HG03558 (cell line): ENCODE measurements around the gene NXPH2.

Source experiments
- ATAC-seq: cut with Tn5 transposase; IDR thresholded peaks from one replicate; pipeline ENCODE4 v1.9.1; 2021; ENCODE audit warnings: moderate number of reproducible peaks; ENCODE audit not compliant: unreplicated experiment; ENCODE audit errors: extremely low read depth

NXPH2 gene

DNA sequence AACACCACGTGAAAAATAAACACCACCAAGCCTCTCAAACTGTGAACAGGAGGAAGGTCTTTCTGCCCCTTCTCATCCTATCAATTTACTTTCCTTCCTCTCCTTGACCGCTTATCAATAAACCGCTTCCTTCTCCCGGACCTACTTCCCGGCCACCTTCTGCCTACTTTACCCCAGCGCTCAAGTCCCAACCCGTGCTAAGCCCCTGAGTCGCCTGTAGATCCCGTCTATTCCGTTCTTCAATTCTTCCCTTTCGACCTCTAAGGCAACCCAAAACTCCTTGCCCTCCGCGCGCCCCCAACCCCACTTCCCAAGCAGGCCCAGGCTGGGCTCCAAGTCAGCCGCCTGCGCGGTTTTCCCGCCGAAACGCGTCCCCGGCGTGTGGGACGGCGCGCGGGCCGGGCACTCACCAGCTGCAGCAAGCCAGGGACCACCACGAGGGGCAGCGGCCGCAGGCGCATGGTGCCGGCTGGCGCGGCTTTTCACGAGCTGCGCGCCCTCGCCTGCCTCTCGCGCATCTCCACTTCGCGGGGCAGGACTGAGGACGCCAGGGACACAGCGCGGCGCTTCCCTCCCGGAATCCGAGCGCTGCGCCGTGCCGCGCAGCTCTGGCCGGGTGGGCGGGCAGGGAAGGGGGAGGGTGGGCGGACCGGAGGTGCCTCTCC lies at the start of gene NXPH2:
Gene NXPH2, minus strand, starts transcription at position 610 of the 665 bp plus-strand sequence. Its CDS starts 149 bp downstream, at position 461.
- ATAC-seq: no peak

- no peak for ATAC-seq
Measured at GRCh38 chr2:138829326-138829919, 49.2 kb upstream of the NXPH2 start.

DNA sequence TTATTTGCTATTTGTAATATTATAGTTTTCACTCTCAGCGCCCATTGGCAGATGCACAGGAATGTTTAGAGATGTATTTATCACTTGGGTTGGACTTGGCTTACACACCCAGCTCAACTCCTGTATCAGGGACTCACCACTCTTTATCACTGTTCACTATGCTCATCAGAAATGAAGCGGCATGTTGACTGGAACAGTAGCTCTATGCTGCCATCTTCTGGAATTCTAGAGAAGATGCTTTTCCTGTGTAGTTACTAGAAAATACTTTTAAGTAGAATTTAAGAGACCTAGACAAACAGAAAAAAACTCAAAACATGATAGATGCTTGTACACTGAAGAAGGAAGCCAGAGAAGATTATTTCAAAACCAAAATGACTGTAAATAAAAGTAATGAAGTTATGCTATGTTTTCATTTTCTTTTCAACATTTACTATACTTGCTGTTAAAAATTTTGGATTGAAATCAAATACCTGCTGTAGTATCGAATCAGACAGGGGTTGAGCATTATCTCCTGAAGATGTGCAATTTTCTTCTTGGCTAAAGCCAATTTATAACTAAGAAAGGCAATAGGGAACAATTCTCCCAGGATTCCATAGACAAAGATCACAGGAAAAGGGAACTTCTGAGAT lies 47.4 kb upstream of the NXPH2 start:
- ATAC-seq: no peak

DNA sequence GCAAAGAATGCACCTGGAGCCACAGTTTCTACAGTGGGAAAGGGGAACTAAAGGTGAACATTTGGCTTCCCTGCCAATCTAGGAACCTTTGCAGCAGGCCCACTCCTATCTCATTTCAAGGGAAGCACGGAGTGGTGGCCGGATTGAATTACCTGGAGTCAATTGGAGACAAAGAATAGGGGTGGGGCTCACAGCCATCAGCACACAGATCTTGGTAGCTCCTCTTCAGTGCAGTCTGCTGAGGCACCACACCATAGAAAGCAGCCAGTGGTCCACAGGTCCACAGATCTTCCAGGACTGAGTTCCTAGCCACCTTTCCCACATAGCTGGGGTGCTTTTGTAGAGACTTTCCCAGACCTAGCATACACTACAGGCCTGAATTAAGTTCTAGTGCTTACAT lies 43.5 kb upstream of the NXPH2 start:
- ATAC-seq: no peak

DNA sequence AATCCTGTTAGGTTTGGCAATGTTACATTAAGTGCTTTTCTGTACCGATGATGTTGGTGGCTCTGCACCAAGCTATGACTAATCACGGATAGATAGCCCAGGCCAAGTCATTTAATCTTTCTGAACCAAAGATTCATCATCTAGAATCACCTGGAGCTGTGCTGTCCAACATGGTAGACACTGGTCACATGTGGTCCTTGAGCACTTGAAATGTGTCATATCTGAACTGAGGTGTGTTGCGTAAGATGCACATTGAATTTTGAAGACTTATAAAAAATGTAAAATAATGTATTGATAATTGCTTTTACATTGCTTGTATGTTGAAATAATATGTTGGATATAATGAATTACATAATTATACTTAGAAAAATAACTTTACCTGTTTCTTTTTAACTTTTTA lies 39.8 kb upstream of the NXPH2 start:
- ATAC-seq: no peak

GRCh38 chr2:138818556-138818955 lies 38.4 kb upstream of the NXPH2 start:
- no peak for ATAC-seq

DNA sequence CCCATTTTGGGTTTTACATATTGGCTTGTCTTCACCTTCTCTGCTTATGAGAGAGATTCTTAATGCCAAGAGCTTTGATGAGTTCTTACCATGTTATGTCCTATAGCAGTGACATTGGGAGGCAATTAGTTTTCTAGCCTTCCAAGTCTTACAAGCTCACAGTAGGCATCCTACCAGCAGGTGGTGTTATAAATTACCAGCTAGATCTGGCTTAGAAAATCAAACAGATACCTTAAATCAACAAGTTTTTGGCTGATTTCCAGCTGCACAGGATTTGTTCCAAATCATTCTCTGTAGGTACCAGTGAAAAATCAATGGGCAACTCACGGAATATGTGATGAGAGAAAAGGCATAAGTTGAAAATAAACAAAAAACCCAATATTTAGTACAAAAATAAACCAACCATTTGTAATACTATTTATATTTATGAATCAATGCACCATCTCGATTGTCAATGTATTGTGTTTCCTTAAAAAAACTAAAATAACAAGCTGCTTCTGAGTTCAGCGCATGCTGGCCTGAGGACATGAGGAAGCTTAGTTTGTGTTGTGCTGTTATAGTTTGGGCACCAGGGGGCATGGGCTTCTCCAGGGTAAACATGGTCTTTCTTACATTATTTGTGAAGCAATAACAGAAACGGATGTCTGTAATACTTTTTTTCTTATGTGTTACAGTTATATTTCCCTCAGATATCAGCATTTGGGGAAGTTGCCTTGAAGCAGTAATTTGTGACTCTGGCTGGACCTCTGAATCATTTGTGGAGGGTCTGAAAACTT lies 34.1 kb upstream of the NXPH2 start:
- ATAC-seq: no peak

- ATAC-seq: no peak
Measured at GRCh38 chr2:138811431-138811830, 31.2 kb upstream of the NXPH2 start.

DNA sequence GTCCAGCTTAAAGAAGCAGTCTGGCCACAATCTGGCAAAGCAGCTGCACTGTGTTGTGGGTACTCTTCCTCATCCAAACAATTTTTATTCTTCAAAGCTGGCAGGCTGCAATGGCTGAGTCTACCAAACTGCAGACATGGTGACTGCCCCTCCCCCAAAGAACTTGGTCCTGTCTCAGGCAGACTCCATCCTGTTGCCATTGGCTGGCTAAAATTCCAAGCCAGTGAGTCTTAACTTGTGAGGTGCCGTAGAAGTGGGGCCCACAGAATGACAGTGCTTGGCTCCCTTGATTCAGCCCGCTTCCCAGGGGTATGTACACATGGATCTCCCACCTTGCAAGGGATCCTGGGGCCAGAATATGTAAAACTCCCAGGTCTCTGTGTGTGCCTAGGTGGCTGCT lies 14.5 kb upstream of the NXPH2 start:
- ATAC-seq: no peak

DNA sequence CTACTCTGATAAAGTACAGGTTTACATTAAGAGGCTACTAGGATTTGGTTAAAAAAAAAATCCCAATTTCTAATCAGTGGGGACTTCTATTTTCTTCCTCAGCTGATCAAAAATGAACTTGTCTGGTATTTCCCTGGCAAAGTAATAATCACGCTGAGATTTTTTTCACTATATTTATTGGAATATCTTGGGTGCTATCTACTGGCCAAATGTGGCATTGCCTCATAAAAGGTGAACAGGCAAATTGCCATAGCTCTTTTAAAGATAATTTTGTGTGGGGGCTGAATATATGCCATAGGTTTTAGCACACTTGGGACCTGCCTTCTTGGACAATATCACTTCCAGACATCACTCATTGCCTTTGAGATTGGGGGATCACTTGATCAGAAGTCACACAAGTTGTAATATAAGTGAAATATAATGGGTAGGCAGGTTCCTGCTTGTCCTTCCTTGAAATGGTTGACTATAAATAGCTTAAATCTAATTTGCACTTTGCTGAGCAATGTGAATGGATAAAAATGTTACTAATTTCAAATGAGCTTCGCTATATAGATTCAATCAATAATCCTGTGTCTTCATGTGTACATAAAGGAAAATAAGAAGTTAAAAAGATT lies 7.0 kb upstream of the NXPH2 start:
- ATAC-seq: no peak

DNA sequence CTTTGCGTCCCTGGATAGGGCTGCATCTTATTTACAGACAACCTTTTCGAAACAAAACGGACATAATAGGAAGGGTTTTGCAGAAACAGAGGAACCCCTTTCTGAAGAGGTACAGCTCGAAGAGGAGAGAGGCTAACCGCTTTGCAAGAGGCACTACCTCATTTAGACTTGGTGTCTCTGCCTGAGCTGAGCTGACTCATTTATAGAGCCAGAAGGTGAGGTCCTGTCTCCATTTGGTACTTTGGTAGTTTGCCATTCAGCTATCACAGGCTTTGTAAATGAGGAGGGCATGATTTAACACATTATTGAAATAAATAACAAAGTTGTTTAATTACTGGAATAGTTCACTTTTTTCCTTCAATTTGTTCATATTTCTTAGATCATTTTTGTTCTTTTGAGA lies 2.2 kb upstream of the NXPH2 start:
- ATAC-seq: no peak

DNA sequence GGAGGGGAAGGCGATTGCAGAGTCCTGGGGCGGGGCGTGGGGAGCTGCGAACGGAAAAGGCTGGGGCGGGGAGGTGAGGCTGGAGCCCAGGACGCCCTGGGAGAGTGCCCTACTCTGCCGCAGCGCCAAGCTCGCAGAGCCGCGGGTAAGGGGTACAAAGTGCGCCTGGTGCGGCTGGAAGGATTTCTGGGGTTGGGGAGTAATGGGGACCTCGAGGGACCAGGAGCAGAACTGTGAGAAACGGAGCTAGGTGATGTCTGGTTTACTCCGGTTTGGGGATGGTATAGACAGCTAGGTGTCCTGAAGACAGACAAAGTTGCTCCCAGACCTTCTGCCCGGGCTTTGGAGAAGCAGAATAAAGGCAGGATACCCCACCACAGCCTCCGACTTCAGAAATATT lies 718 bp upstream of the NXPH2 start:
- ATAC-seq: no peak

DNA sequence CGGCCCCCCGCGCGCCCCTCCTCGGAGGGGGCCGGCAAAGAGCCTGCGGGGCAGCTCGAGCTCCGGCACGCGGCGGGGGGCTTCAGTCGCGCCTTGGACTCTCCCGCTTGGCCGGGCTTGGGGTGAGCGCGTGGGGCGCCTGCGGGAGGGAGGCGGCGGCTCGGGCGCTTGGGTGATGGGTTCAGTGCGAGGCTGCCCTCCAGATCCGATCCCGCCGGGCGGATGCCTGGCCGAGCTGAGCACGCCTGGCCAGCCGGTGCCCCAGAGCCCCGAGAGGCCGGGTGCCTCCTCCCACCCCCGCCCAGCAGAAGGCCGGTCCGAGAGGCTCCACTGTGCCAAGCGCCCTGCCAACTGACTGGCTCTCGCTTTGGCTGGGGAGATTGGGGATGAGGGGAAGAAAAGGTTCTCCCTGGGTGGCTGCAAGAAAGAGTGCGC lies 273 bp upstream of the NXPH2 start:
- no peak for ATAC-seq

DNA sequence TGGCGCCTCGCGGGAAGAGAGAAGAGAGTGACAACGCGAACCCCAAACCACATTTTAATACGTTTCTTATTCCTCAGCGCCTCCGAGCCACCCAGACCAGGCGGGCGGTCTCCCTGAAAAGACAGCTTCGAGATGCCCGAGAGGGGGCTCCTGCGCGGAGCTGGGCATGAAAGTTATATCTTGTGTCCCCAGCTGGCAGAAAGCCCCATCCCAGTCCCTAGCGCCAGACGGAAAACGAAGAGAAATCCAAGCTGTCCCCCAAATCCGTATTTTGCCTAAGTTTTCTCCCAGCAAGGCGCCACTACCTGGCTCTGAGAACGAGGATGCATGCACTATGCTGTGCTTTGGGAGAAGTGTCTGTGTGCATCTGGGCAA lies 797 bp downstream of the NXPH2 start:
- no peak for ATAC-seq

- no peak for ATAC-seq
Measured at GRCh38 chr2:138777996-138778395, 2.2 kb downstream of the NXPH2 start.

- no peak for ATAC-seq
Measured at GRCh38 chr2:138775736-138776135, 4.5 kb downstream of the NXPH2 start.

GRCh38 chr2:138771534-138771933 lies 8.7 kb downstream of the NXPH2 start:
- ATAC-seq: no peak

DNA sequence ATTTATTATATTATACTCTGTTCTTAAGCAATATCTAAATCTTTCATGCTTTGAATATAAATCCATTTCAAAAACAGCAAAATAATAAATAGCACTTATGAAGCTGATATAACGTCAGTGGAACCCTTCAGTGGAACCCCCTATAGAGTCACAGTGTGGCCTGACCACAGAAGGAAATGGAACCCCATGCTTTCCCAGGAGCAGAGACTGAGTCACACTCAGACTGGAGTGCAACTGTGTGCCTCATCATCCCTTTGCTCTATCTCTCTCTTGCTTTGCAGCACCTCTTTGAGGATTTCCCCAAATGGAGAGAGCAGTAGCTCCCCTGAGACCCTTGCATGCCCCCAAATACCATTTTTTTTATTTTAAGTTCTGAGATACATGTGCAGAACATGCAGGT lies 13.1 kb downstream of the NXPH2 start:
- ATAC-seq: no peak

GRCh38 chr2:138766464-138766863 lies 13.7 kb downstream of the NXPH2 start:
- no peak for ATAC-seq

- ATAC-seq: no peak
Measured at GRCh38 chr2:138763971-138764370, 16.2 kb downstream of the NXPH2 start.

DNA sequence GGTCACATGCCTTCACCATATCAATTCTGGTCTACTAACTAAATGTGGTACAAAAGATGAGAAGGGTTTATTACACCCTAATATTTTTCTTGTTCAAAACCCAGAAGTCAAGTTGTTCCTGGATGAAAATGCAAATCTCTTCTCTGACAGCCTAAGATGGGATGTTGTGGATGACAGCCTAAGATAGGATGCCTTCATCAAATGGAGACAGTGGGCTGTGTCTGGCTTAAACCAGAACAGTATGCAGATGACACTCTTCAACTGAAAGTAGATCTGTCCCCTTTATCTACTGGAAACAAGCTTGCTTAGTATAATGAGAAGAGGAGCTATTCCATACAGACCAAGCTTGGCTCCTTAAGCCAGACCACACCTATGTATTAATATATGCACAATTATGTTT lies 17.7 kb downstream of the NXPH2 start:
- no peak for ATAC-seq
